KG1 (cell line): ENCODE measurements around the gene MBNL2.

Experiments
- DNase-seq: peaks from one replicate; lab custom pipeline; 2025; lab: John Stamatoyannopoulos, UW

MBNL2 gene

GRCh38 chr13:97300871-97301270 is 78.7 kb downstream of the MBNL2 start:
- DNase-seq, result no peak

DNA sequence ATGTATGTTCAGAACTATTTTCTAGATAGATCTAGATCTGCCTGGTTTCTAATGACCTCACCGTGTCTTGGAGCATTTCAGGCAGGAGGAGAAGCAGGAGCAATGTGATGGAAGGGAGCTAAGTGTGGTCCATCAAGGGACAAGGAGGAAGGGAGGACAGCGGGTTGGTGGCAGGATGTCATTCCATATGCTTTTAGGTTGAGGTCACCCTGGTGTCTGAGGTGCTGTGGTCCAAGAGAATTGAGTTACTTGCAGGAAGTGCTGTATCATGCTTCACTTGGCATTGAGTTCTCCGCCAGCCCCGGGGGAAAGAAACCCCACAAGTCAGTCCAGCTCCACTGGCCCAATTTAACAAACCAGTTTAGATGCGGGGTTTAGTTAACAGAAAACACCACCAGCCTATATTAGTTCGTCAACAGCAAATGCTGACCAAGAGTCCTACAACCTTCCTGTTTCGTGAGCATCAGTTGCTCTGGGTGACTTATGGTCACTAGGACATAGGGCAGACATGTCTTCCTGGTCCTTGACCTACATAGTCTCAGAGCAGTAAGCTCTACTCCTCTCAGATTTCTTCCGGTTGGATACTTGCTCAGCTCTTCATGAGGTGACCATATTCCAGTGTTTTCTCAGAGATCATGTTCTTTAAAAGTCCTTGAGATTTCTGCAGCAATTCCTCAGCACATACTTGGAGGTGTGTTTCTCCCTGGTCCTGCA is 79.4 kb downstream of the MBNL2 start:
- DNase-seq, result no peak

DNA sequence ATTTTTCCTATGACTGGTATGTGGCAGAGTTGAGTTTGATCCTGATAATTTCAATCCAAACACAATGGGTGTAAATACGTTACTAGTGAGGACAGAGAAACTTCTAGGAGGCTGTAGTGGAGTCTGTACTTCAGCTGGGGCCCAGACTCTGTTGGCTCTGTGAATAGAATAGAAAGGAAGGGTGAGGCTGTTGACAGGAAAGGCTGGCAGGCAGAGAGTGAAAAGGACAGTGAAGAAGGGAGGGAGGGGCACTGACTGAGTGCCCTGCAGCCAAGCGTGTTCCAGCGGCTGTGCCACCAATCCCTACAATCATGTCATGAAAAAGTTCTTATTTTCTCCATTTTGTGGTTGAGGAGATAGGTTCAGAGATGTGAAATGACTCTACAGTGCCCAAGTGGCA is 80.5 kb downstream of the MBNL2 start:
- DNase-seq, result no peak

GRCh38 chr13:97306106-97306505 is 84.0 kb downstream of the MBNL2 start:
- DNase-seq, result no peak

DNA sequence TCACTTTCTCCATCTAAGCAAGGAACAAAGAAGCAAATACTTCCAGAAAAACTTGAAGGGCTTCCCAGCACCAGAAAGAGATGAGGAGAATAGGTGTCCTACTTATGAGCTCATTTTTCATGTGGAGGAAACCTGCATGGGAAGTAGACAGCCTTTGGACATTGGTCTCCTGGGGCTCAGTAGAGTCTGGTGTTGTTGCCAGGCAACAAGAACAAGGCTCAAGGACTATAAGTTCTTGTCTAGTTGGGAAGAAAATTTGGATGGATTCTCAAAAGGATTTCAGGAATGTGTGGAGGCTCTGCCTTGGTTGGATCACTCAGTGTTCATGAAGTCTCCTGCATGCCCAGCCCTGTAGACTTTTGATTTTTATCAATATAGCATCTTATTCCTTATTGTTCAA is 84.5 kb downstream of the MBNL2 start:
- no peak for DNase-seq

DNA sequence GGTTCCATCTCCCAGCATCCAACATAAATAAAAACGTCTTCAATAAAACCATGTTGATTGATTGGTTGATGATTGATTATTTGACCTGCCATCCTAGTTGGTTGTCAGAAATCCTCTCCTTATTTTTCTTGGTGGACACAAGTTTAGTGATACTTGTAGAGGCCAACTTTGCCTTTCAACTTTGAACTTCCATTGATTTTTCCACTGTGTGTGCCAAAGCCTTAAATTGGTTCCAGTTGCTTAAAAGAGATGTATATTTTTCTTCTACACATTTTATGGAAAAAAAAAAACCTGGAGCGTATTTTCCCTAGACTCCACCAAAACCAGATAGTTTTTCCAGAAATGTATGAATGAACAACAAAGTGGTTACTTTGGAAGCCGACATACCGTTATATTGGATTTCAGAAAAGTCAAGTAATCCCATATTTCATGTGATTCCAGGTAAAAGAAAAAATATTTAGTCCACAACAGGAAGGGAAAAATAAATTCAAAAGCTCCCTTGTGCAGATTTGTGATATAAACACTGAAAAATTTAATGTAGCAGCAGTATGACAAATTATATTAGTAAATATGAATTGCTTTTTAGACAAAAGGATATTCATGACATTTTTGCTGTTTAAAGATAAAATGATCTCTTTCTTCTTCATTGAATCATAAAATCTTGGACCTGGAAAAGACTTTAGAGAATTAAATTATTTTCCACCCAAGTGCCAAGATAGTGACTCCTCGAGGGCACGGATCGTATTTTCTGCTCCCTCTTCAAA is 85.2 kb downstream of the MBNL2 start:
- no peak for DNase-seq

DNA sequence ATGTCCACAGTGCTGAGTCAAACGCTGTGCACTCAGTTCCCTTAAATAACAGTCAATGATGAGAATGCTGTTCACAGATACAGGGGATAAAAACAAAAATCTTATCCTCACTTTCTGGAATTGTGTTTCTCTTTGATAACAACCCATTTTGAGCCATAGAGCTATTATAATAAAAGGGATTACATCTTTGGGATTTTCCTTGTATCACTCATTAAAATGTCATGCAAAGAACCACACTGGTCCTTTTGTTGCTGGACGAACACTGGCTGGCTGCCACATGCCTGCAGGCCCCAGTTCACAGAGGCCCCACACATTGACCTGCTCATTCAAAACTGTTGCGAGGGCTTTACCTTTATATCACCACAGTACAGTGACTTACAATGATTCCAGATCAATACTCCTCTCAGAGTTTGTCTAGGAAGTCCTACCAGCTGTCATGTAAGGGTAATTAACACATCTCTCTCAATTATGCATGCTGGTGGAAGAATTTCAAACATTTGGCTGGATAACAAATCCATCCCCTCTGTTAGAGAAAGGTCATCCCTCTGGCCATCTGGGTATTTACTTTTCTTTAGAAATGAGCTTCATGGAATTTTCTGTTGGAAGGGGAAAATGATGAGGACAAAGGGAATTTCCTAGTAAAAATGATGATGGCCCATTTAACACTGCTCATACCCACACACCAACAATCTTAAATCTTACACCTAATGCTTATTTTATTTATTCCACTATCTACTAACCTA is 85.9 kb downstream of the MBNL2 start:
- no peak for DNase-seq

DNA sequence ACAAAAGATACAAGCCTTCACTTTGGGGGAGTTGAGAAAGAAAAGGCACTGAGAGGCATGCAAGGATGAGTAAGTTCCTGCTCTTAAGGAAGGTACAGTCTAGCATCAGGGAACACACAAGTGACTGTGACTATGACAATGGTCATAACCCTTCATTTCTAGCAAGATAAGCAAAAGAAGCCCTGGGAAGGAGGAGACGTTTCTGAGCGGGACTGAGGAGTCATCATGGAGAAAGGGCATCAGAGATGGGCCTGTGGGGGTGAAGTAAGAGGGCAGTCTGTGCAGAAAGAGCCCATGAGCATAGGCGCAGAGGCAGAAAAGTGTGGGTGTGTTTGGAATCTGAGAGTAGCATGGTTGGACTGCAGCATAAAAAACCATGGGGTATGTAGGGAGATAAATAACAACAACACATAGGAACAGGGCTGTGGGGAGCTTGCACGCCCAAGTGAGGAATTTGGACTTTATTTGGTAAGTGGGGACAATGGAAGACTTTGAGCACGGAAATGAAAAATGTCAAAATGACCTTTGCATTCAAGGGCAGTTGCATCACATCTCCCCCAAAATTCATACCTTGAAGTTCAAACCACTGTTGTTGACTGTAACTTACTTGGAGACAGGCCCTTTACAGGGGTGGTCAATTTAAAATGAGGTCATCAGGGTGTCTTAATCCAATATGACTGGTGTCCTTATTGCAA is 86.7 kb downstream of the MBNL2 start:
- DNase-seq, result no peak

DNA sequence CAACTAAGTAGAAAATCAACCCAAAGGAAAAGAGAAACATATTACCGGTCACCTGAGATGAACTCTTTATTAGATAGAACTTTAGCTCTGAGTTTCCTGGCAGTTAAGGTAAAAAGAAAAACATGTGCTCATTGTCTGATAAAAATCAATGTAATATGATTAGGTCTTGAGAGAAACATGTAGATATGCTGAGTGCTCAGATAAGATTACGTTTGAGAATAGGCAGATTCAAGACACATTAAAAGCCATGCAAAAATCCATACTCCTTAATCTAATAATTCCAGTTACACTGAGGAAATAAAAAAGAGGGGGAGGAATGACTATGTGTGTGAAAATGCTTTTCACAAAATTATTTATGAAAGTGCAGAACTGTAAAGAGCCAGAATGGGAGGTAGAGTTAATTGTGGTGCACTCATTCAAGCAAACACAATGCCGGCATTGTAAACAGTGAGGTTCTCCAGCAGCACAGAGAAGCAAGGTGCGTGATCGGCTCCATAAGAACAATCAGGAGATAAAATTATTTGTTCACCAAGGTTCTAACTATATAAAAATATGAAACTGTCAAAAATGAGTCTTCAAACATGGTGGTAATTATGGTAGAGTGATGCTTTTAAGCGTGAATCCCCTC is 88.8 kb downstream of the MBNL2 start:
- DNase-seq, result no peak

GRCh38 chr13:97311956-97312355 is 89.8 kb downstream of the MBNL2 start:
- no peak for DNase-seq

DNA sequence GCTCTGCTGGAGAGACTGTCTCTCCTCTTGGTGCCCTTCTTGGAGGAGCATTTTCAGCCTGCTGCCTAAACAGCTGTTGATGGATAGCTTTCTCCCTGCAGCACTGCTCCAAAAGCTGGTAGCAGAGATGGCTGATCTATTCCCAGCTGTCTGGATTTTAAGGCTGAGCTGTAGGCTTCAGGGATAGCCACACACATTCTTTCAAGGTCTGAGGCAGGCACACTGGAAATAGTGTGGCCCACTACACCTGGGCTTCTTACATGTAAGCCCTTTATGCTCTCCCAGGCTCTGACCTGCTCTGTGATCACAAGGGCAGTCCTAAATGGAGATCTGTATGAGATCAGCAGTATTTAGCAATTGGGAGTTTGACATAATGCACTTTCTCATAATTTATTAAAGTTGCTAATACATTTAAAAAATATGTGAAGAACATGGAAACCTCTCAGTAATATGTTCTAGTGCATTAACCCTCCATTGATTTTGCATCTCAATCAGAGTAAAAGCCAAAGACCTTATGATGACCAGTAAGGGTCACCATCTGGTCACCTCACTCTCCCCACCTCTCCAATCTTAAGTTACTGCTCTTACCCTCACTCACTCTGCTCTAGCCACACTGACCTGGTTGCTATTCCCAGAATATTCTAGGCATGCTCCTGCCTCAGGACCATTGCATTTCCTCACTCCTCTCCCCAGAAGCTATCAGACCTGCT is 91.6 kb downstream of the MBNL2 start:
- no peak for DNase-seq

DNA sequence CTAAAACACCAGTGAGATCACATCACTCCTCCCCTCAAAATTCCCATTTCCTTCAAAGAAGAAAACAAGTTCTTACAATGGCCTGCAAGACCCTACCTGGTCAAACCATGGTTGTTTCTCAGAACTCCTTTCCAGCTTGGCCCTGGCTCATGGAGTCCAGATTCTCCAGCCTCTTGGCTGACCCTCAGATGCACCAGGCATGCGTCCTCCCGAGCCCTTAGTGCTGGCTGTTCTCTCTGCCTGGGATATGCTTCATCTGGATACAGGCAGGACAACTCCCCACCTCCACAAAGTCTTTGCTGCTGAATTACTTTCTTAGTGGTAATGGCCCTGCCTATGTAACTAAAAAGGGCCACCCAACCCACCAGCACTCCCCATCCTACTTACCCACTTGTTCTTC is 94.3 kb downstream of the MBNL2 start:
- DNase-seq, result no peak

GRCh38 chr13:97317933-97318332 is 95.8 kb downstream of the MBNL2 start:
- DNase-seq, result no peak

DNA sequence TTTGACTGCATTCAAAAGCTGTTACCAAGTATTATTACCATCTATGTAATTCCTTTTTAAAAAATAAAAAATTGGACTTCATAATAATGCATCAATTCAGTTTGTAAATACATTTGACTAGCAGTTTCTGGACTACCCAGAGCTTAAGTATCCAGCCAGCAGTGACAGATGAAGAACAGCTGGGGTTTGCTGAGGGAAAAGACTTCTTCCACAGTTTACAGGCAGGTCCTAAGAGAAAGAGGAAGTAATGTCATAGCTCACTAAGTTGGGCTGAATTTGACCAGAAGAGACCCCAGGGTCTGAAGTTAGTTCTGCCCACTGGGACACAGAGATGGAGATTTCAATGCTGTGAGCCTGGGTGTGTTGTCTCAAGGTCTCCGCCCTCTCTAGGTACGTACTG is 96.4 kb downstream of the MBNL2 start:
- DNase-seq, result no peak

GRCh38 chr13:97319113-97319720 is 97.1 kb downstream of the MBNL2 start:
- DNase-seq, result no peak

DNA sequence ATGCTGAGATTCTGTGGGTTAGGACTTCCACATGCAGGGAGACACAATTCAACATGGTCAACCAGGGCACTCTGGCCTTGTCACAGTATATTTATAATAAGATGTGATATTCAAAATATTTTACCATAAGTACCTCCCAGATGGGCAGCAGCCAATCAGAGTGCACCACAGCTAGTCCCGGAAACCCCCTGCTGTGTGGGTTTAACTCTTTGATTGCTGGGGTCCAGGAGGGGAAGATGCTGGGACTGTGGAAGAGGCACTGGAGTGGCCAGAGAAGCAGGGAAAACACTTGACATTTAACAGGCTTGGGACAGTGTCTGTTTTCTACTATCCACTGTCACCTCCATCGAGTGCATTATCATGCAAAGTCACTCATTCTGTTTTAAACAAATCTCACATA is 99.0 kb downstream of the MBNL2 start:
- no peak for DNase-seq

DNA sequence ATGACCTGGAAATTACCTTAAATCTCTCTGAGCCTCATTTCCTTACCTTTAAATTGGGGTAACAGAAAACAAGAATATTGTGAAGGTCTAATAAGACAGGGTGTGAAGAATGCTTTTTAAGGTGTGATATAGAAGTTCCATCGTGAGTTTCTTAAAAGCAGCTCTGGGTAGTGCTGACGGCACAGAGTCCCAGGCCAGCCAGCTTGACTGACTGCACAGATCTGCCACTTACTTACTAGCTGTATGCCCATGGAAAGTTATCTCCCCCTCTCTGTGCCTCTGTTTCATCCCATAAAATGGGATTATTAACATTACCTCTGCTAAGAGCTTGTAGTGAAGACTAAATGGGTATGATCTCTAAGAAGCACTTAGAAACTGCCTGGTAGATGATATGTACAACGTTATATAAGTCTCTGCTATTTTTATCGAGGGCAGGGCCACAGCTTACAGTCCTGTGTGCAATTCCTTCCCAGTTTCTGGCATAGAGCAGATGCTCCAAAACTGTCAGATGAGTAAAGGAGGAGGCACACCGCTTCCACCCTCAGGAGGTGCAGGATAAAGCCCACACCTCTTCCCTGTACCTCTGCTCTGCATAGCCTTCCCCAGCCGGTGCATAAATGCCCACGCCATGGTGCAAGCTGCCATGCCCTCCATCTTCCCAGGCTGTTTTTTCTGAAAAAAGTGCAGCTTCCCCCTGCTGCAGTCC is 99.6 kb downstream of the MBNL2 start:
- DNase-seq, result no peak

- DNase-seq, result no peak
Measured at GRCh38 chr13:97322740-97323342, 100.7 kb downstream of the MBNL2 start.

- DNase-seq, result no peak
Measured at GRCh38 chr13:97324115-97324514, 102.0 kb downstream of the MBNL2 start.

DNA sequence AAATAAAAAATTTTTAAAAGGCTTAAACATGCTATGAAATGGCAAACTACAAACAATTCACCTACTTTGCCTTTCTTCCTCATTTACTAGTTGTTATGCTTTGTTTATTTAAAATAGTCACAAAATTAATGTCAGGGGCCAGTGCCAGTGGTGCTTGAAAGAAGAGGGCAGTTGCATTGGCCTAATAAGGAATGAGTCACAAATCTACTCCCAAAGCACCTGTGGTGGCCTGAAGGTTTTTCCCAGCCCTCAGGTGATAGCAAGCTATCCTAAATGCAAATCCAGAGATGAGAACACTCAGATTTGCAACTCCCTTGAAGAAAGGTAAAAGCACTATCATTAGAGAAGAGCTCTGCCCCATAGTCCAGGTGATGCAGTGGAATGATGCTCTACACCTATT is 103.6 kb downstream of the MBNL2 start:
- DNase-seq, result no peak
